Thyroid gland (tissue), 4 donors: ENCODE measurements around the gene THSD7A.
A peak's percentile ranks its signal among the peaks of the same experiment; 100 is the strongest.

ENCODE experiments used
- CTCF ChIP-seq, 6 experiments: fragments of 200-600 bp in 3 of 6; fragments of 450-650 bp in 3 of 6; sonication (generic) in 3 of 6; IDR thresholded peaks; one replicate each; pipeline ENCODE4 v1.5.1; 2016 to 2019; ENCODE audit warnings: antibody characterized with exemption in 6 of 6, mild to moderate bottlenecking in 2 of 6, inconsistent platforms in 1 of 6, moderate library complexity in 1 of 6
- POLR2A ChIP-seq, 2 donors: fragments of 450-650 bp; IDR thresholded peaks; one replicate each; pipeline ENCODE4 v1.6.1; 2017; ENCODE audit warnings: antibody characterized with exemption in 2 of 2, mild to moderate bottlenecking in 2 of 2, moderate library complexity in 1 of 2

GRCh38 chr7:11427686-11428273 is 404.2 kb downstream of the THSD7A start:
- peak; percentile 46 to 85 (median 64) for TF ChIP-seq CTCF (IDR thresholded peaks at IDR 0.05)
- no peak for TF ChIP-seq POLR2A (IDR thresholded peaks at IDR 0.05)
